Muscle of leg (tissue), 11 donors: Measurements from ENCODE around the gene CNTN4. TPM values are rescaled to one million over a fixed set of nuclear protein-coding genes. Genes with fewer than 3 reads are reported as not detected.
"Not testable (repeated sequence)": the region's sequence is repeated elsewhere in the genome, so short reads cannot be mapped to it uniquely, and the experiment has no call there.

Experiments used
- DNase-seq: peaks from one replicate; pipeline ENCODE4 v3.0.0; 2013
- H3K27ac ChIP-seq: one replicate; pipeline ENCODE4 v1.5.1; 2013; ENCODE audit warnings: mild to moderate bottlenecking, low read length, control low read depth
- H3K27me3 ChIP-seq: one replicate; pipeline ENCODE4 v1.6.1; 2013; ENCODE audit warnings: low read length; ENCODE audit not compliant: control insufficient read depth, insufficient read depth
- H3K36me3 ChIP-seq: one replicate; pipeline ENCODE4 v1.6.1; 2013; ENCODE audit warnings: low read length; ENCODE audit not compliant: control insufficient read depth, insufficient read depth
- H3K4me1 ChIP-seq: one replicate; pipeline ENCODE4 v1.6.1; 2013; ENCODE audit warnings: low read length; ENCODE audit not compliant: control insufficient read depth, insufficient read depth
- H3K4me3 ChIP-seq: one replicate; pipeline ENCODE4 v1.5.1; 2013; ENCODE audit warnings: low read length, control low read depth
- H3K9me3 ChIP-seq: replicated peaks from 2 replicates; pipeline ENCODE4 v1.6.1; 2013; ENCODE audit warnings: low read depth, low read length; ENCODE audit not compliant: control insufficient read depth
- WGBS: methylation state at CpG from one replicate; pipeline ENCODE4 v1.1.5; 2013; ENCODE audit warnings: missing lambda C conversion rate; ENCODE audit not compliant: insufficient coverage; 5-methylcytosine and 5-hydroxymethylcytosine counted together
- polyA plus RNA-seq, 8 donors: library from polyadenylated mRNA; unstranded; fragments of 120-200 nt; gene quantifications; one replicate each; pipeline versions ENCODE4 v1.2.1 to v1.2.3, GENCODE V29; 2013; ENCODE audit warnings: inconsistent platforms in 1 of 8, low replicate concordance in 1 of 8; ENCODE audit not compliant: insufficient read length in 8 of 8, insufficient read depth in 1 of 8
- total RNA-seq: library from RNA; stranded (reverse); fragments of 120-200 nt; gene quantifications from one replicate; pipeline ENCODE4 v1.2.4, GENCODE V29; 2013

The CNTN4 gene
- total and polyA plus RNA-seq, 9 donors: 3.0 to 16.3 (median 5.9) TPM

DNA sequence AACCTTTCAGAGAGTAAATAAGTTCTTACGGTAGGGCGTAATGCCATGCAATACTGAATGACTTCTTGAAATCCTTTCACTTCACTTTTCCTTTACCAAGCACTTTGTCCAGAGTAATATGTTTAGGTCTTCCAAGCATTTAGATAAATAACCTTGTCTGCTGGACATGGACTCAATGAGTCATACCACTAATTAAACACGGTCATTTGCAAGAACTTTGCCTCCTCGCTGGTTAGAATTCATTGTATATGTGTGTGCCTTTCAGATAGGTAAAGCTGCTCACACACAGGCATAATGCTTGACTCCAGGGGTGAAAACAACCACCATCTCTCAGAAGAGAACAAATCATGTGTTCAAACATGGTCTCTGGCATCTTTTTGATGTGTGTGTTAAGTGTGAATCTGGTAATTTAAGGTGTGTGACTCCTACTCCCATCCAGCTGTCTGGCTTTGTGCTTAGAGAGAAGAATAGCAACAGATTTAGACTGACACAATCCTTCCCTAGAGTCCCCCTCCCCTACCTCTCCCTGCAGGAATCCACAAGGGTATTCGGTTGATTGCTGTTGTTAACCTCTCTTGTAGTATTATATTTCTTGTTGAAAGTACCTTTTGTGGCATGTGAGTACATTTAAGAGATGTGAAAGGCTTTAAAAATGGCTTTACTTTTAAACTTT, 419.0 kb downstream of the CNTN4 start:
- DNase-seq: no peak

DNA sequence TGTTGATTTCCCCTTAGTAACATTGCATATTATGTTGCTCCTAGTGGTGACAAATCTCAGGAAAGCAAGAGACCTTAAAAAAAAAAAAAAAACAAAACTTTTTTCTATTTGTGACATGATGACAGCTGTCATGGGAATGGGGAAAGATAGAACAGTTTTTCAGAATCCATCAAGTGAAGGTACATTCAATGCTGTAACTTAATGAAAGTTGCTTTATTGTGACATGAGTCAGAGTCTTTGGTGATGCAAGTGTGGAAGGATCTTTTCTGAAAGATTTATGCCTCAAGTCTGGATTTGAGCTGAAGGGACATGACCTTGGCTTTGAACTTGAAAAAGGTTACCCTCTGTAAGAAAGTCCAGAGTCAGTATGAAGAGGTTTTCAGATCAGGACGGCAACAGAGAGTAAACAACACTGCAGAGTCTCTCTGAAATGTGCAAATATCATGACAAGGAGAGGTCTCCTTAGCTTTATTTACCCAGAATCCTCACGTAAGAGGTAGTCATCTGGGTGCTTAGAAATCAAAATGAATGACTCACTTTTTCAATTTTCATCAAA, 424.7 kb downstream of the CNTN4 start:
- WGBS: no CpG with 5 or more reads among the region's 2 CpGs
- no peak for DNase-seq
- no peaks in the 10 kb centered on the region for H3K36me3 ChIP-seq
- H3K9me3 ChIP-seq: no peaks in the 10 kb centered on the region
- no peaks in the 10 kb centered on the region for H3K27me3 ChIP-seq
- H3K27ac ChIP-seq: no peak overlapping the region
- no peaks in the 10 kb centered on the region for H3K4me1 ChIP-seq
- H3K4me3 ChIP-seq: no peak overlapping the region

More for the DNA sequence above, 419.0 kb downstream of the CNTN4 start:
- Histone ChIP-seq H3K27ac (no peak overlapping the region), H3K9me3 (no peaks in the 10 kb centered on the region), H3K36me3 (no peaks in the 10 kb centered on the region), H3K4me1 (no peaks in the 10 kb centered on the region), H3K4me3 (no peak overlapping the region), H3K27me3 (no peaks in the 10 kb centered on the region)
- WGBS: no CpG with 5 or more reads among the region's 5 CpGs

DNA sequence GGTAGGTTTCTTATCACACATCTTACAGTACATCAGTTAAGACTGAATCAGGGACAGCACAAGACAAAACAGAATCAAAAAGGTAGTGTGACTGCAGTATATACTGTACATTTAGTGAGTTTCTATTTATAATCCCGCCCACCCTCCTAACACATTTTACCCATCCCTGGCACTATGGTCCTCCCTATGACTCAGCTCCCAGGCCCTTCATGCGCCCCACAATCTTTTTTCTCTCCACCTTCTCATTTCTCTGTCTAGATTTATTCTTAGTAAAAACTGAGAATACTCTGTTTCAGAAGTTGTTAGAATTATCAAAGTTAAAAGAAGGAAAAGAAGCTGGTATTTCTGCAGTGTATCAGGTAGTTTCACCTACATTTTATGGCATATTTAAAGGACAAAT, 427.3 kb downstream of the CNTN4 start:
- Histone ChIP-seq H3K9me3 (peaks cover 4% of the 10 kb centered on the region), H3K36me3 (no peaks in the 10 kb centered on the region), H3K27ac (no peak overlapping the region), H3K4me3 (no peak overlapping the region), H3K27me3 (no peaks in the 10 kb centered on the region), H3K4me1 (no peaks in the 10 kb centered on the region)
- WGBS: no CpG with 5 or more reads among the region's 2 CpGs
- no peak for DNase-seq

DNA sequence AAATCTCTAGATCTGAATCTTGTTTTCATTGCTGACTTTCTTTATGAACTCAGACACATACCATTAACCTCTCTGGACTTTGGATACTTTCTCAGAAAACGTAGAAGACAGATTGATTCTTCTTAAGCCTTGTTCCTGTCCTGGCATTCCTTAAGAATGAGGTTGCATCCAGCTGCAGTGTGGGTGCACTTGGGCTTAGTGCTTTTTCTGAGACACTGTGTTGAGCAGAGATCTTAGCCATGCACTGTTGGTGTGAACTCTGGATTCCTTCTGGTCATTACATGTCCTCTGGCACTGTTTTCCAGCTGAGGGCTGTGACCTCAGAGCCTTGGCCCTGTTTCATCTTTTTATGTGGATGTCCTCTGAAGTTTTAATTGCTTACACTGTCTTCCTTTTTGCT, 428.3 kb downstream of the CNTN4 start:
- peaks cover 4% of the 10 kb centered on the region for H3K9me3 ChIP-seq
- no peak overlapping the region for H3K27ac ChIP-seq
- no CpG with 5 or more reads among the region's 1 CpG for WGBS
- H3K4me3 ChIP-seq: no peak overlapping the region
- no peaks in the 10 kb centered on the region for H3K27me3 ChIP-seq
- no peak for DNase-seq
- H3K4me1 ChIP-seq: no peaks in the 10 kb centered on the region
- H3K36me3 ChIP-seq: no peaks in the 10 kb centered on the region

DNA sequence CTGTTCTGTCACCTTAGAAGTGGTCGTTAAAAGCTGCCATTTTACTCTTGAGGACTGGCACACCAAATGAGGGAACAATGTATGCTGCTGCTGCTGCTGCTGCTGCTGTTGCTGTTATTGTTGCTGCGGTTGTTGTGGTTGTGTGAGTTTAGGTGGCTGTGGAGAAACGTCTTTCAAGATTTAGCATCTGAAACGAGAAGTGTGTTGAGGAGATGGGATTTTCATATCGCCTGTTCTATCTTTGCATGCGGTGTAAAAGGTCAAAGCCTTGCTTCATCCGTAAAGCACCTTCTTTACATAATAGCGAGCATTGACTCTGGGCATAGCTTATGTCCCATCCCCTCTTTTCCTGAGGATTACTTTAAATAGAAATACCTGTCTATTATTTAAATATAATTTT, 428.7 kb downstream of the CNTN4 start:
- not testable (repeated sequence) for H3K9me3 ChIP-seq, H3K27ac ChIP-seq, H3K4me3 ChIP-seq, H3K36me3 ChIP-seq, H3K27me3 ChIP-seq, H3K4me1 ChIP-seq, DNase-seq
- 67% methylated on average over 1 of the region's 8 CpGs for WGBS

DNA sequence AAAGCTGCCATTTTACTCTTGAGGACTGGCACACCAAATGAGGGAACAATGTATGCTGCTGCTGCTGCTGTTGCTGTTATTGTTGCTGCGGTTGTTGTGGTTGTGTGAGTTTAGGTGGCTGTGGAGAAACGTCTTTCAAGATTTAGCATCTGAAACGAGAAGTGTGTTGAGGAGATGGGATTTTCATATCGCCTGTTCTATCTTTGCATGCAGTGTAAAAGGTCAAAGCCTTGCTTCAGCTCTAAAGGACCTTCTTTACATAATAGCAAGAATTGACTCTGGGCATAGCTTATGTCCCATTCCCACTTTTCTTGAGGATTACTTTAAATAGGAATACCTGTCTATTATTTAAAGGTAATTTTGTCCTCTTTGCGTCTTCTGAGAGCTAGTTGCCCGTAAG, 436.1 kb downstream of the CNTN4 start:
- WGBS: no CpG with 5 or more reads among the region's 6 CpGs
- H3K27me3 ChIP-seq, H3K27ac ChIP-seq, H3K4me3 ChIP-seq, DNase-seq, H3K36me3 ChIP-seq, H3K4me1 ChIP-seq, H3K9me3 ChIP-seq: not testable (repeated sequence)

DNA sequence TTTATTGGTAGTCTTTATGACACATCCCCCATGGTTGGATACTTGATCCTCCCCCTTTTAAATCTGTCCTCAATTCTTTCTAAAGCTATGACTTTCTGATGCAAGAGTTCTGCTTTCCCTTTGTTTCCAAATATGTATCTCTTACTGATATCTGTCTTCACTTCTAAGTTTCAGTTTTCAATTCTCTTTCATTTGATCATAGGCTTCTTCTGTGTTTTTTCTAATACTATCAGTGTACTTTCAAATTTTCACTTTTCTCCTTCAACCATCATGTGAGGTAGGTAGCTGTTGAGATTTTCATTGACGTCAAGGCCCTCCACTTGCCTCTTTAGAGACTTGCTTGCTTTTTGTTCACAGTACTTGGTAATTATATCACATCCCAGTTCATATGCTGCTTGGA, 436.5 kb downstream of the CNTN4 start:
- DNase-seq: no peak
- Histone ChIP-seq H3K36me3 (no peaks in the 10 kb centered on the region), H3K9me3 (peaks cover 2% of the 10 kb centered on the region), H3K27me3 (no peaks in the 10 kb centered on the region), H3K4me1 (no peaks in the 10 kb centered on the region), H3K4me3 (no peak overlapping the region), H3K27ac (no peak overlapping the region)
- no CpG with 5 or more reads among the region's 1 CpG for WGBS

DNA sequence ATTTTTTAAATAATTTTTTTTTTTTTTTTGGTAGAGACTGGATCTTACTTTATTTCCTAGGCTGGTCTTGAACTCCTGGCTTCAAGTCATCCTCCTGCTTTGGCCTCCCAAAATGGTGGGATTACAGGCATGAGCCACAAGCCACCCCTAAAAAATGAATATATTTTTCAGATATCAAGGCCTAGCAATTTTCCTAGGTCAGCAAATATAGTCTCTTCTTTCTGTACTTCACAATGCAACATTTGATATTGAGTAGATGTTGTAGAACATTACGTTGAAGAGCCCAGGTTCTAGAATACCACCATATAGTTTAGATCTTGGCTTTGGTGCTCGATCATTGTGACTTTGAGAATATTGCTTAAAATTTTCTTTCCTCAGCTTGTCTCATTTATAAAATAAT, 437.9 kb downstream of the CNTN4 start:
- H3K27ac ChIP-seq: no peak overlapping the region
- no CpG with 5 or more reads among the region's 2 CpGs for WGBS
- H3K4me3 ChIP-seq: no peak overlapping the region
- H3K9me3 ChIP-seq: no peaks in the 10 kb centered on the region
- DNase-seq: no peak
- no peaks in the 10 kb centered on the region for H3K4me1 ChIP-seq
- no peaks in the 10 kb centered on the region for H3K27me3 ChIP-seq
- no peaks in the 10 kb centered on the region for H3K36me3 ChIP-seq

DNA sequence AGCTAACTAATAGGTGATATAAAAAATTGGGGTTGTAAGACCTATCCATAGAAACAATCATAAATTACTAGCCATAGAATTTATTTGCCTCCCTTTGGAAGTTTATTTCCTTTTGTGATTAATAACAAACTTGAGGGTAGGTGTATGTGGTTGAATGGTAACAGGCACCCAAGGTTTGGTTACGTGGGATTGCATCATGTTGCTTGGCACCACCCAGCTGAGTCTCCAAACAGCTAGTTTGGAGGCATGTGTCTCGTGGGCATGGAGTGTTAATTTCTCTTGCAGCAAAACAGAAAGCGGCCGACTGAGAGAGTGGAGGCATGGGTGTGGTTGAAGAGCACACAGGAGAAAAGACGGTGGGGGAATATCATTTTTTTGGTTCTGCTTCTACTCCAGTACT, 441.4 kb downstream of the CNTN4 start:
- Histone ChIP-seq H3K9me3 (no peaks in the 10 kb centered on the region), H3K27me3 (no peaks in the 10 kb centered on the region), H3K27ac (no peak overlapping the region), H3K4me1 (no peaks in the 10 kb centered on the region), H3K36me3 (no peaks in the 10 kb centered on the region), H3K4me3 (no peak overlapping the region)
- 77% methylated on average over 2 of the region's 5 CpGs for WGBS
- no peak for DNase-seq

DNA sequence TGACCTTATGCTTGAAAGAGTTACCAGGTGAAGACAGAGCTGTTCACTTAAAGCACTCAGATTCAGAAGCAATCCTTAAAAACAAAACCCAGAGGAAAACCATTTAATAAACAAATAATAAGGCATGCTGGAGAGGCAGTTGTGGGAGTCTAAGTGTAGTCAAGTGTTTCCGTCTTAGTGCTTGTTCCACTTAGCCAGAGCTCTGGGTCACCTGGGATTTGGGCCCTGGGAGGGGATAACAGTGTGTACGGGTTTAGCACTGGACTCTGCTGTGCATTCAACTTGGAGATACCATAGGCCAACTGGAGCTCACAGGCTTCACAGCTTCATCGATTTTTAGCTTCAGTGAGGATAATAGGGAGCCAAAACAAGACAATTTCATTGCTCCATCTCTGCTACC, 444.6 kb downstream of the CNTN4 start:
- Histone ChIP-seq H3K9me3 (peaks cover 2% of the 10 kb centered on the region), H3K4me3 (no peak overlapping the region)
- WGBS: 70% methylated on average over 2 of the region's 3 CpGs

DNA sequence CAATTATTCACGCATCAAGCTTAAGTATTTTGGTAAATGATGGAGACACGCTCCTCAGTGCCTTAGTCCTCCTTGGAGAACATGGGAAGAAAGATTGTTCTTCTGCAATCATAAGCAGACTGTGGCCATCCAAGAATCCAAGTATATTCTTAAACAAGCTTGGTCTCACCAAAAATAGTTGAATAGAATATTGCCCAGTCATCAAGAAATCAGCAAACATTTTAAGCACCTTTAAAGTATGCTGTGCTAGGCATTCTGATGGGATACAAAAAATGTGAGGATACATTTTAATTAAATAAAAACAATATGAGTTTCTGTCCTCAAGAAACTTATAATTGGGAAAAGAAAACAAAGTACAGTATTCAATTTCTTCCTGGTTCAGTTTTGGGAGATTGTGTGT, 445.5 kb downstream of the CNTN4 start:
- Histone ChIP-seq H3K4me1 (no peaks in the 10 kb centered on the region), H3K27ac (no peak overlapping the region), H3K9me3 (peaks cover 4% of the 10 kb centered on the region), H3K27me3 (no peaks in the 10 kb centered on the region), H3K36me3 (no peaks in the 10 kb centered on the region), H3K4me3 (no peak overlapping the region)
- DNase-seq: no peak
- no CpG with 5 or more reads among the region's 2 CpGs for WGBS

More for the DNA sequence above, 444.6 kb downstream of the CNTN4 start:
- DNase-seq: no peak
- Histone ChIP-seq H3K36me3 (no peaks in the 10 kb centered on the region), H3K4me1 (no peaks in the 10 kb centered on the region), H3K27ac (no peak overlapping the region), H3K27me3 (no peaks in the 10 kb centered on the region)
